Gastrocnemius medialis (tissue), 4 donors: ENCODE results near the gene ZBP1. TPM values are rescaled to one million over a fixed set of nuclear protein-coding genes. Genes with fewer than 3 reads are reported as not detected.

Experiments used
- ATAC-seq, 2 donors: fragments of 150-250 bp; one replicate each; pipeline ENCODE4 v1.9.1; 2016
- DNase-seq, 2 donors: peaks; one replicate each; pipeline ENCODE4 v3.0.0-alpha.2; 2019
- H3K27ac ChIP-seq, 4 donors: fragments of 200-600 bp; sonication (generic); 1 replicate in 1 of 4; 2 replicates in 3 of 4; pipeline ENCODE4 v1.5.1; 2016 to 2018; ENCODE audit warnings: mild to moderate bottlenecking in 2 of 4, moderate library complexity in 1 of 4
- H3K27me3 ChIP-seq, 3 donors: fragments of 200-600 bp; sonication (generic) in 2 of 3; 1 replicate in 1 of 3; 2 replicates in 2 of 3; pipeline versions ENCODE4 v1.5.1 to v1.6.0; 2016 to 2019; ENCODE audit warnings: mild to moderate bottlenecking in 1 of 3, moderate library complexity in 1 of 3
- H3K36me3 ChIP-seq, 2 donors: fragments of 200-600 bp; sonication (generic) in 1 of 2; one replicate each; pipeline ENCODE4 v1.5.1; 2017 to 2018
- H3K4me1 ChIP-seq, 2 donors: fragments of 200-600 bp; sonication (generic) in 1 of 2; one replicate each; pipeline ENCODE4 v1.5.1; 2016 to 2017; ENCODE audit warnings: mild to moderate bottlenecking in 2 of 2
- H3K4me3 ChIP-seq, 4 donors: fragments of 200-600 bp; sonication (generic) in 3 of 4; 1 replicate in 1 of 4; 2 replicates in 3 of 4; pipeline ENCODE4 v1.5.1; 2016 to 2019; ENCODE audit warnings: mild to moderate bottlenecking in 2 of 4
- H3K9me3 ChIP-seq, 3 donors: fragments of 200-600 bp; sonication (generic) in 2 of 3; 1 replicate in 1 of 3; 2 replicates in 2 of 3; pipeline ENCODE4 v1.5.1; 2016 to 2019
- POLR2A ChIP-seq, 2 donors: fragments of 450-650 bp; IDR thresholded peaks; one replicate each; pipeline ENCODE4 v1.6.1; 2017; ENCODE audit warnings: antibody characterized with exemption in 2 of 2, mild to moderate bottlenecking in 2 of 2, moderate library complexity in 2 of 2
- in situ Hi-C, 4 donors: fragments of 200-750 bp; cut with MboI; loops; one replicate each; pipeline versions ENCODE4 v1.15.0 to v1.8.0; 2017; ENCODE audit warnings: low sequenced_read_pairs in 4 of 4
- intact Hi-C: fragments of 100-400 bp; cut with DNase I; formaldehyde crosslinking; loops from one replicate; pipeline ENCODE4 v1.15.1; 2023; ENCODE audit warnings: low total_unique reads
- total RNA-seq, 4 donors: library from RNA; depleted of rRNA; stranded (reverse); fragments of >200 nt; gene quantifications; one replicate each; pipeline versions ENCODE4 v1.1.0 to v1.2.3, GENCODE V29; 2016
- TF ChIP-seq, protein P1 (sequence below), 5 experiments: fragments of 450-650 bp in 3 of 5; fragments of 200-600 bp in 2 of 5; sonication (generic) in 2 of 5; IDR thresholded peaks in 4 of 5; conservative IDR thresholded peaks in 1 of 5; 1 replicate in 4 of 5; 2 replicates in 1 of 5; pipeline ENCODE4 v1.5.1; 2016 to 2019; ENCODE audit warnings: antibody characterized with exemption in 5 of 5, mild to moderate bottlenecking in 3 of 5, moderate library complexity in 3 of 5

Gene ZBP1
- total RNA-seq, 4 donors from 2014 or later, result not detected

GRCh38 chr20:57600320-57601210, 19.7 kb downstream of the ZBP1 start:
- Histone ChIP-seq H3K27ac (no peak overlapping the region), H3K9me3 (no peaks in the 10 kb centered on the region), H3K4me1 (peaks cover 0 to 6% of the 10 kb centered on the region in 2 donors), H3K36me3 (no peaks in the 10 kb centered on the region), H3K4me3 (no peak overlapping the region), H3K27me3 (no peaks in the 10 kb centered on the region)
- no peak for DNase-seq
- ATAC-seq, result no peak
- TF ChIP-seq, protein P1, sequence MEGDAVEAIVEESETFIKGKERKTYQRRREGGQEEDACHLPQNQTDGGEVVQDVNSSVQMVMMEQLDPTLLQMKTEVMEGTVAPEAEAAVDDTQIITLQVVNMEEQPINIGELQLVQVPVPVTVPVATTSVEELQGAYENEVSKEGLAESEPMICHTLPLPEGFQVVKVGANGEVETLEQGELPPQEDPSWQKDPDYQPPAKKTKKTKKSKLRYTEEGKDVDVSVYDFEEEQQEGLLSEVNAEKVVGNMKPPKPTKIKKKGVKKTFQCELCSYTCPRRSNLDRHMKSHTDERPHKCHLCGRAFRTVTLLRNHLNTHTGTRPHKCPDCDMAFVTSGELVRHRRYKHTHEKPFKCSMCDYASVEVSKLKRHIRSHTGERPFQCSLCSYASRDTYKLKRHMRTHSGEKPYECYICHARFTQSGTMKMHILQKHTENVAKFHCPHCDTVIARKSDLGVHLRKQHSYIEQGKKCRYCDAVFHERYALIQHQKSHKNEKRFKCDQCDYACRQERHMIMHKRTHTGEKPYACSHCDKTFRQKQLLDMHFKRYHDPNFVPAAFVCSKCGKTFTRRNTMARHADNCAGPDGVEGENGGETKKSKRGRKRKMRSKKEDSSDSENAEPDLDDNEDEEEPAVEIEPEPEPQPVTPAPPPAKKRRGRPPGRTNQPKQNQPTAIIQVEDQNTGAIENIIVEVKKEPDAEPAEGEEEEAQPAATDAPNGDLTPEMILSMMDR (IDR thresholded peaks at IDR 0.05 in 4 of 5, conservative IDR thresholded peaks at IDR 0.05 in 1 of 5), result no peak
- TF ChIP-seq POLR2A (IDR thresholded peaks at IDR 0.05), result no peak
- intact Hi-C loops, result no loop called here
- in situ Hi-C loops, result loop anchor here (5.0 to 10.0 kb wide), 4 partner anchors 607 to 617 kb away; no protein-coding TSS in a partner anchor

DNA sequence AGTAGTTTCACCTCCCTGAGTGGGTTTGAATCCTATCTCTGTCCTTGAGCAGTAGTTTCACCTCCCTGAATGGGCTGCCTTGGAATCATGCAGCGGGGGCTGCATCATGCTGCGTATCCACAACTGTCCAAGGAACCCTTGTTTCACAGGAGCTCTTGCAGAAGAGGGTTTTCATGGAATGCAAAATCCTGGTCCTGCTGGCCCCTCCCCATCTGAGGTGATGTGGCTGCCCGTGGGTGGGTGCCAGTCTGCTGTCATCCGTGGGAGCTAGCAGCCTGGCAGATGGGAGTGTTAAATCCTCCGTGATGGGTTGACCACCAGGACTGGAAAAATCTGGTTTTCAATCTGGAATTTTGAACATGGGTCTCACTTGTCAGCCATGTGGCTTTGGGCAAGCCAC, 21.7 kb downstream of the ZBP1 start:
- no peak for ATAC-seq
- TF ChIP-seq, protein P1 (IDR thresholded peaks at IDR 0.05 in 4 of 5, conservative IDR thresholded peaks at IDR 0.05 in 1 of 5), result no peak
- no peak for TF ChIP-seq POLR2A (IDR thresholded peaks at IDR 0.05)
- H3K36me3 ChIP-seq, result no peaks in the 10 kb centered on the region

GRCh38 chr20:57598060-57598459, 22.2 kb downstream of the ZBP1 start:
- TF ChIP-seq, protein P1 (IDR thresholded peaks at IDR 0.05 in 4 of 5, conservative IDR thresholded peaks at IDR 0.05 in 1 of 5), result no peak
- no peak for TF ChIP-seq POLR2A (IDR thresholded peaks at IDR 0.05)
- Histone ChIP-seq H3K9me3 (no peaks in the 10 kb centered on the region), H3K4me1 (peaks cover 0 to 6% of the 10 kb centered on the region in 2 donors), H3K27me3 (no peaks in the 10 kb centered on the region), H3K4me3 (no peak overlapping the region), H3K36me3 (no peaks in the 10 kb centered on the region), H3K27ac (no peak overlapping the region)
- intact Hi-C loops, result loop anchor here (10.0 kb wide), 1 partner anchor 213 kb away; no protein-coding TSS in a partner anchor
- DNase-seq (no peak), ATAC-seq (no peak)
- in situ Hi-C loops, result loop anchor here in 1 of 4 donors (10.0 kb wide), 1 partner anchor 223 kb away; no protein-coding TSS in a partner anchor

More for the DNA sequence above, 21.7 kb downstream of the ZBP1 start:
- Histone ChIP-seq H3K4me3 (no peak overlapping the region), H3K9me3 (no peaks in the 10 kb centered on the region), H3K27me3 (no peaks in the 10 kb centered on the region), H3K4me1 (peaks cover 0 to 6% of the 10 kb centered on the region in 2 donors), H3K27ac (no peak overlapping the region)
- in situ Hi-C loops, result loop anchor here in 1 of 4 donors (10.0 kb wide), 1 partner anchor 224 kb away; no protein-coding TSS in a partner anchor
- intact Hi-C loops, result loop anchor here (10.0 kb wide), 1 partner anchor 214 kb away; no protein-coding TSS in a partner anchor
- no peak for DNase-seq

- Histone ChIP-seq H3K4me3 (peak overlapping the region in 1 of 4 donors; percentile 25), H3K36me3 (no peaks in the 10 kb centered on the region), H3K27me3 (no peaks in the 10 kb centered on the region), H3K9me3 (no peaks in the 10 kb centered on the region), H3K27ac (no peak overlapping the region), H3K4me1 (peaks cover 0 to 6% of the 10 kb centered on the region in 2 donors)
- ATAC-seq (peak; percentile 49 to 68), DNase-seq (peak; percentile 32 to 35)
- in situ Hi-C loops (loop anchor here in 1 of 4 donors (10.0 kb wide), 1 partner anchor 222 kb away; no protein-coding TSS in a partner anchor), intact Hi-C loops (loop anchor here (1.0 to 10.0 kb wide), 2 partner anchors 212 to 612 kb away; no protein-coding TSS in a partner anchor)
- TF ChIP-seq, protein P1 (IDR thresholded peaks at IDR 0.05 in 4 of 5, conservative IDR thresholded peaks at IDR 0.05 in 1 of 5), result peak; percentile 75 to 94 (median 89)
- TF ChIP-seq POLR2A (IDR thresholded peaks at IDR 0.05), result no peak
Measured at GRCh38 chr20:57596998-57597939, 23.0 kb downstream of the ZBP1 start.
